NCI-H748 treated with DMSO at 0.1 percent for 48 hours (cell line): ENCODE results near the gene ZBTB7B.

Experiments
- DNase-seq: peaks from one replicate; lab custom pipeline; 2025; lab: John Stamatoyannopoulos, UW

Gene ZBTB7B

GRCh38 chr1:155038602-155039307 is 36.2 kb downstream of the ZBTB7B start:
- no peak for DNase-seq

DNA sequence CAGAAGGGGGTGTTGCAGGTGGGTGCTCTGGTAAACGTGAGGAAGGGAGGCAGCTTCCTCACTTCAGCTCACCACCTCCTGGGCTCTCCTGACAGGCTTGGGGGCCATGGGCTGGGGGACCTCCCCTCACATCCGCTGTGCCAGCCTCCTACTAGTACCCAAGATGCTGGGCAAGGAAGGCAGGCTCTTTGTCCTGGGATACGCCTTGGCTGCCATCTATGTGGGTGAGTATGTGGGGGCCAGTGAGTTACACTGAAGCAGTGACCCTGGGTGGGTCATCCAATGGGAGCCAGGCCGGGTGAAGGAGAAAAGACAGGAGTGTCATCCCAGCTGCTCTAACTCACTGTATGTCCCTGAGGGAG is 36.7 kb downstream of the ZBTB7B start:
- no peak for DNase-seq

DNA sequence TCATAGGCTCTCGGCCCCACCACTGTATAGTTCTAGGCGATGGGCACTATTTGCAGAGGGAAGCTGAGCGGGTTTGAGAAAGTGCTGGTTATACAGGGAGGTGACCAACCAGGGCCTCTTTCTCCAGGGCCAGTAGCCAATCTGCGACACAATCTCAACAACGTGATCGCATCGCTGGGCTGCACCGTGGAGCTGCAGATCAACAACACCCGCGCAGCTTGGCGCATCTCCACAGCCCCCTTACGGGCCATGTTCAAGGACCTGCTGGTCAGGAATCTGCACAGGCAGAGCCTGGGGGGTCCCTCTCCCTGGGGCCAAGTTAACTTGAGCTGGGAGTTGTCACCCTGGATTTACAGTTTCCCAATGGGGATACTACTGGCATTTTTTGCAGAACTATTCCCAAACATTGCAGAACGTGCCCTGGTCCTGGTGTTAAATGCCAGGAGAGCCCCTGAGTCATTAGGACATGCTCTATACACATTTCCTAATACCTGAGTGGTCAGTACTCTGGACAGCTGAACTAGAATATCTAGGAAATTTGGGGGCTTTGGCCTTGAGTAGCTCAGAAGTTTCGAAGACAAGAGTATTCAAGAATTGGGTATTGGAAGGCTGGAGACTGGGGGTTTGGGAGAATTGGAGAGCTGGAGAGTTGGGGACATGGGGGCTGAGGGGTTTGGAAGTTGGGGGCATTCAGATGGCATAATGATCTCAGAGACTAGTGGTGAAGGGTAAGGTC is 37.9 kb downstream of the ZBTB7B start:
- no peak for DNase-seq

DNA sequence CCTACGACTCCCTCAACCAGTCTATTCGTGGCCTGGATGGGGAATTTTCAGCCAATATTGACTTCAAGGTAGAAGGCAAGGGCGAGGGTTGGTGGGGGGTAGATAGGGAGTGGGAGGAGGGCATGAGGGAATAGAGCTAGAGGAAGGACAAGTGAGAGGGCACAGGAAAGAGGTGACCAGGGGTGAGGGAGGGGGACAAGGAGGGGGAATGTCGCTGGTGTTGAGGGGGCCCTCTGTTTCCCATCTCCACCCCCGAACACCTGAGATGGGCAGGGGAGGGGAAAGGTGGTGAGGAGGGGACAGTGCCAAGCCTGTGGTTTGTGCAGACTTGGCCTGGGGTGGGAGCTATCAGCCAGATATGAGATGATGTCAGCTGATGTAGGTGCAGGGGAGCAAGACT is 40.2 kb downstream of the ZBTB7B start:
- no peak for DNase-seq

GRCh38 chr1:155043301-155043702 is 40.7 kb downstream of the ZBTB7B start:
- no peak for DNase-seq

- DNase-seq = no peak
These were observed 41.2 kb downstream of the ZBTB7B start for GRCh38 chr1:155043793-155044192.

DNA sequence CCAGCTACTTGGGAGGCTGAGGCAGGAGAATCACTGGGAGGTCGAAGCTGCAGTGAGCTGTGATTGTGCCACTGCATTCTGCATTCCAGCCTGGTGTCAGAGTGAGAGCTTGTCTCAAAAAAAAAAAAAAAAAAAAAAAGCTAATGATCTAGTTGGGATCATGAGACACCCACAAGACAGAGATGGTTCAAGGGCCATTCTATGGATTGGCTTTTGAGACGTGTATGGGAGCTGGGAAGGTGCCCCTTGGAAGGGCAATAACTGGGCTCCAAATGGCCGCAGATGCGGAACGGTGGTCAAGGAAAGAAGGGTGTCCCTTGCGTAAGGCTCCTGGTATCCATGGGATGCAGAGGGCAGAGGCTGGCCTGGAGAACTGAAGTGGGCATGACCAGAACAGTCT is 41.8 kb downstream of the ZBTB7B start:
- DNase-seq = no peak

GRCh38 chr1:155044812-155045657 is 42.4 kb downstream of the ZBTB7B start:
- peak; percentile 17 for DNase-seq

- no peak for DNase-seq
These were observed 46.1 kb downstream of the ZBTB7B start for GRCh38 chr1:155048449-155049334.

DNA sequence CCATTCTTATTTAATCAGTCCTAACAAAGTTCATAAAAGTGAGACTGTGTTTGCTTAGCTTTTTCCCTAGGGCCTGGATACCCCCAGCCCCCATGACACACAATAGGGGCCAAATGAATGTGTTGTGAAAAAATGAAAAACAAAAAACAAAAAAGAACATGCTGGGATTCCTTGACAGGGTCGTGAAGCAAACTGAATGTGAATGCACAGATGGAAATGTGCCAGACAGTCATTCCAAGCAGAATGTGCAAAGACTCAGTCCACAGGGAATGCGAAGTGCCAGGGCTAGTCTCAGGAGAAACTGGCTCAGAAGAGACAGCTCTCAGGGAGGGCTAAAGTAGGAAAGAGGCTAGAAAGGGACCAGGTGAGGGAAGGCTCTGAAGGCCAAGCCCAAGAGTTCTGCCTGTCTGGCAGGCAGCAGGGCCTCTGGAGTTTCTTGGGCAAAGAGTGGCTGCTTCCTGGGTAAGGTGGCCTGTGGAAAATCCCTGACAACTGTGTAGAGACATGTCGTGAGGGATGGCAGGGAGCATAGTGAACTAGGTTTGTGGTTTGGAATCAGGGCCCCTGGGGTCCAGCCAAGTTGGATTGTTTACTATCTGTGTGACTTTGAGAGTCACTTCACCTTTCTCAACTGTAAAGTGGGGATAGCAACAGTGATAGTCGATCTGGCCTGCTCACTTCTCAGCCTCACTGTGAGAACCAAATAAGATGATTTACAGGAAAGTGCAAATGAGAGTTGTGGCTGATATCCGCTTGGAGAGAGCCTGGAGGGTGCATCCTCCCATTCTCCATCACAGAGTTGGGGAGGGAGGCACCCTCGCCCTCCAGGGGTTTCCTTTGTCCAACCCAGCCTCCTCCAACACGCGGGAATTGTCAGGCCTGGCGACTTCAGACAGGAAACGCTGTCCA is 47.3 kb downstream of the ZBTB7B start:
- no peak for DNase-seq

- DNase-seq = peak; percentile 87
These were observed 48.1 kb downstream of the ZBTB7B start, which contains the start of gene ADAM15 for GRCh38 chr1:155050560-155051341. Gene ADAM15, plus strand, starts transcription at chr1:155051316. Its CDS starts 71 bp downstream, at chr1:155051387.

GRCh38 chr1:155051342-155051776 is 48.8 kb downstream of the ZBTB7B start:
- peak; percentile 14 for DNase-seq

GRCh38 chr1:155051777-155052398 is 49.3 kb downstream of the ZBTB7B start:
- no peak for DNase-seq

- no peak for DNase-seq
These were observed 50.1 kb downstream of the ZBTB7B start for GRCh38 chr1:155052439-155053395.

- no peak for DNase-seq
These were observed 51.0 kb downstream of the ZBTB7B start for GRCh38 chr1:155053531-155054105.

GRCh38 chr1:155057104-155057503 is 54.5 kb downstream of the ZBTB7B start:
- no peak for DNase-seq

DNA sequence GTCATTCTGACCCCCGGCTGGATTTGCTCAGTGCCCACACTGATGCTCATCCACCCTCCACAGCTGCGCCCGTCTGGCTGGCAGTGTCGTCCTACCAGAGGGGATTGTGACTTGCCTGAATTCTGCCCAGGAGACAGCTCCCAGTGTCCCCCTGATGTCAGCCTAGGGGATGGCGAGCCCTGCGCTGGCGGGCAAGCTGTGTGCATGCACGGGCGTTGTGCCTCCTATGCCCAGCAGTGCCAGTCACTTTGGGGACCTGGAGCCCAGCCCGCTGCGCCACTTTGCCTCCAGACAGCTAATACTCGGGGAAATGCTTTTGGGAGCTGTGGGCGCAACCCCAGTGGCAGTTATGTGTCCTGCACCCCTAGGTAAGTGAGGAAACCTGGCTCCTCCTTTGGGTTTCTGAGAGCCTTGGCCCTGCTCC is 55.2 kb downstream of the ZBTB7B start:
- no peak for DNase-seq

DNA sequence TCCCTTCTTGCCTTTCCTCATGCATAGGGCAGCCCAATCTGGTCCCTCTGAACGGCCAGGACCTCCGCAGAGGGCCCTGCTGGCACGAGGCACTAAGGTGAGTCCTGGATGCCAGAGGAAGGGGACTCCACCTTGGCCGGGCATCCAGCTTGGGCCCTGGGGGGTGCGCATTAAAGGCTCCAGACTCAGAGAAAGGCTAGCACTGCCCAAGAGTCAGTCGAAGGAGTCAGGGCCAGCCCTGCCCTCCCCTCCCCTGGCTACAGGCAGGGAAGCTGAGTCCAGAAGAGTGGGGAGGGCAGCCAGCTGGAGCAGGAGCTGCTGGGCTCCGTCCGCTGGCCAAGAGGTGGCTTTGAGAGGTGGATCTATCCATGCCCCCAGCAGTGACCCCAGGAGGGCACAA is 58.1 kb downstream of the ZBTB7B start:
- DNase-seq = no peak
